ENCODE measurements around the gene SMOC2.

GRCh38 chr6:168418711-168419121, 22.3 kb upstream of the SMOC2 start:
- TF ChIP-seq CTCF (IDR thresholded peaks at IDR 0.05) (no peak), EZH2 (IDR thresholded peaks at IDR 0.05; ENCODE audit: borderline replicate concordance, insufficient read depth, low read depth, low read length, poor library complexity, severe bottlenecking) (no peak)

All from B cell (primary cell).